Suppressor macrophage treated with lipopolysaccharide for 4 hours (primary cell): ENCODE results near the gene XYLT2.
"Not testable (repeated sequence)": the region's sequence is repeated elsewhere in the genome, so short reads cannot be mapped to it uniquely, and the experiment has no call there.

Source experiments
- DNase-seq: peaks from one replicate; pipeline ENCODE4 v3.0.0-alpha.2; 2020

The XYLT2 gene

DNA sequence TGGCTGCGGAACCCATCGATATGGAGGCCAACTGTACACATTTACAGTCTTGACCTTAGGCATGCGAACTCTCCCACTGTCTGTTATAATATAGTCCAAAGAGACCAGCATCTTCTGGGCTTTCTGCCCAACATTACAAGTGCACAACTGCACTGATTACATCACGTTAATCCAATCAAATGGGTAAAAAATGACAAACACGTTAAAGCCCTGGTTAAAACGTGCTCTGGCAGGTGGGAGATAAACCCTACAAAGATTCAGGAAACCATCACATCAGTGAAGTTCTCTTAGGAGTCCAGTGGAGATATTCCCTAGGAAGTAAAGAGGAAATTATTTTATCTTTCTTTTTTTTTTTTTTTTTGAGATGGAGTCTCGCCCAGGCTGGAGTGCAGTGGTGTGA is 23.7 kb upstream of the XYLT2 start:
- DNase-seq, result no peak

DNA sequence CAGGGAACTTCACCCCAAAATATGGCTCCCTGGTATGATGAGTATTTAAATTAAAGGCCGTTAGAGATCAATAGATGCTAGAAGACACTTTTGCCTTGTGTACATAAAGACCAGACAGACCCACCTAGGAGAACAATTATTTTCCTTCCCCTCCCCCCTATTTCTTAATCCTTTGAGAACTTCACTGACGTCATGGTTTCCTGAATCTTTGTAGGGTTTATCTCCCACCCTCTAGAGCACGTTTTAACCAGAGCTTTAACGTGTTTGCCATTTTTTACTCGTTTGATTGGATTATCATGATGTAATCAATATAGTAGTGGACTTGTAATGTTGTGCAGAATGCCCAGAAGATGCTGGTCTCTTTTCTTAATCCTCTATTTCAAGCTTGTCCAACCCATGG is 22.9 kb upstream of the XYLT2 start:
- no peak for DNase-seq

DNA sequence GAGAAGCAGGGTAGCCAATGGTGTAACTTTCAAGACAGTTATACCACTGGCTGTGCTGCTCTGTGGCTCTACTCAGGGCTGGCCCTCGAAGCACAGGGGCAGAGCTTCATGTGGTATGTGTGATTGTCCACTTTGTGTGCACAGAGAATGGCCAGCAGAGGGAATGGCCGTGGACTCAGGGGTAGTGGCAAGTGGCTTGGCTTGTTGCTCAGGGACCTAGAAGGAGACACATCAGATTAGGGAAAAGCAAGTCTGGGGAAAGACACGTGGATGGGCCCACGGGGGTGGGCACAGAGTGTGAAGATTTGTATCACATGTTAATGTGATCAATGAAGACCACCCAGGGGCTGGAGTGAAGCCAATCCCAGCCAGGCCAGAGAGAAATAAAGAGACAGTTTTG is 20.0 kb upstream of the XYLT2 start:
- no peak for DNase-seq

DNA sequence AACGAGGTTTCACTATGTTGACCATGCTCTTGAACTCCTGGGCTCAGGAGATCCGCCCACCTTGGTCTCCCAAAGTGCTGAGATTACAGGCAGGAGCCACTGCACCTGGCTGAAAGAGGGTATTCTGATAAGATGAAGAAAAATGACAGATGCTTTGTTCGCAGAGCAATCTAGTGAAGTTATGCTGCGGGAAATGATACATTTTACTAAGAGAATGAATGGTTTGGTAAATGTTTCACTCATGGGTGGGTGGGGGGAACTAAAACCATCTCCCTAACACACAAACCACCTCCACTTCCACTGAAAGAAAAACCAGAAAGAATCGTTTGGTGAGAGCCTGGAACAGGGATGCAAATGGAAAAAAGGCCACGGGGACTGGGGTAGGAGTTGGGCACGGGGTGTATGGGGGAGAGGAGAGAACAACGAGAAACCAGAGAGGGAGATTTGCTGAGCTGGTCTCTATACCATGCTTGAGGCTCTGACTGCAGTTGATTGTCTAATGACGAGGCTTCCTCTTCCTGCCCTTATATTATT is 19.0 kb upstream of the XYLT2 start:
- no peak for DNase-seq

DNA sequence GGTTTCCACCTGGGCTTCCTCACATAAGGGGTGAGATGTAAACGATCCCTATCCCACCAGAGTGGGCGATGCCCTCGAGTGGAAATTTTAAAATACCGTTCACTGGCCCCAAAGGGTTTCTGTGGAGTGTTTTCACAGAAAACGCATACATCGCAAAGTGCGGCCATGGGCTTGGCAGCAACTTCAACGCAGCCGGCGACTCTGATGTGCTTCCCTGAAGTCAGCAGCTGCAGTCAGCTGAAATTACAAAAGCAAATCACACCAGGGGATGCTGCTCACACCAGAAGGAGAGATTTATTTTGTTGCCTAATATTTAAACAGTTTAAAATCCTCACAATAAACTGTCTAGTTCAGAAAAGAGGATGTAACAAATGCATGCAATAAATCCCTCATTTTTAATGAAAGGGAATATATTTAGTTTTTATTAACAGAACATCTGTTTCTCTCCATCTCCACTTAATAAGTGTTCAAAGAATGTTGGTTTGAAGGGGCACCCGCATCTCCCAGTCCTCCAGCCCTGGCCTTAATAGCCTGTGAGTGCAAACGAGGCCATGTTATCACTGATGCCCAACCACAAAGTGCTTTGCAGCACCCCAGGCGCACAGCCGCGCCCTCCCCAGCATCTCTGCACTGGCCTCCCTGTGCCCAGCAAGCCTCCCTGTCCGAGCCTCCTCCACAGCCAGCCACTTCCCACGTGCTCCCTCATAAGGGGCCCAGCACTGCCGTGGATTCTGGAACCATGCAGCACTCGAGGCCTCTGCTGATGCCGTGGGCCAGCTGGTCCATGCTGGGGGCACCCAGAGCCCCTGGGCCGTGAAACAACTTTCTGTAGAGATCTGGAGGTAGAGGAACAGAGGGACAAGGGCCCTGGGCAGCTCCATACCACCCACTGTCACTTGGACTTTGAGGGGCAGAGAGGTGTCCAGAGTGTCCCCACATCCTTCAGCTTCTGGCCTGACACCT is 17.3 kb upstream of the XYLT2 start:
- DNase-seq, result no peak

DNA sequence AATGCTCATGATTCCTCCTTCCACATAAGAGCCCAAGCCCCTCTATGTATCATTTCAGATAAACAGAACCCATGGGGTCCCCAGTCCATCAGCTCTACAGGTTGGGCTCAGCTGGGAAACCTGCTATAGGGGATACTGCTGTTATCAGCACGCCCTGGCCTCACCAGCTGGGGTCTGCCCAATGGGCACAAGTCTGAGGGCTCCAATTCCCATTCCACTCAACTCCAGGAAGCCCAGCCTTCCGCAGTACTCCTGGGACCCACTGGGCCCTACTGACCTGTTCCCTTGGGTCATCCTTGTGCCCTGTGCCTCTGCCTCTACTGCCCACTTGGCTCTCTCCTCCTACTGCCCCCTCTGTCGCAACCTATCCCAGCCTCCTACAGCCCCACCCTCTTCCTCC is 16.2 kb upstream of the XYLT2 start:
- DNase-seq, result no peak

DNA sequence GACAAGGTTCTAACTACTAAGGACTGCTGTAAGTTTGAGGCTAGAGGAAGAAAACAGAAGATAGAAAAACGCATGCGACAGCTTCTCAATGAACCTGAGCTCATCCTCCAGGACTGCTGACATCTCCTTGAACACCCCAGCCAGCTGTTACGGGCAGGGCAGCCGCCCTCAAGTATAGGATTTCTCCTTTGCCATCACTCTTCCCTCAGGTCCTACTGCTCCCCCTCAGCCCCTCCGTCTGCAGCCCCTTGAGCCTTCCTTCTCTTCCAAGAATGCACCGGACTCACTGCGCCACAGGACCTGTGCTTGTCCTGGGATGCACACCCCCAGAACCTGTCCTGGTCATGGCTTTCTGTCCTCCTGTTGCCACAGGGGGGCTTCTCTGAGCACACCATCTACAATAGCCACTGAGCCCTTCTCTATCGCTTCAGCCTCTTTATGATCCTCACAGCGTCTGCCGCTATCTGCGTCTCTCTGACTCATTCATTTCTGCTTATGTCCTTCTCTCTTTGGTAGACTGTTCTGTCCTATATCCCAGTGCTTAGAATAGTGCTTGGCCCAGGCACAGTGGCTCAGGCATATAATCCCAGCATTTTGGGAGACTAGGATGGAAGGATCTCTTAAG is 15.7 kb upstream of the XYLT2 start:
- DNase-seq, result no peak

DNA sequence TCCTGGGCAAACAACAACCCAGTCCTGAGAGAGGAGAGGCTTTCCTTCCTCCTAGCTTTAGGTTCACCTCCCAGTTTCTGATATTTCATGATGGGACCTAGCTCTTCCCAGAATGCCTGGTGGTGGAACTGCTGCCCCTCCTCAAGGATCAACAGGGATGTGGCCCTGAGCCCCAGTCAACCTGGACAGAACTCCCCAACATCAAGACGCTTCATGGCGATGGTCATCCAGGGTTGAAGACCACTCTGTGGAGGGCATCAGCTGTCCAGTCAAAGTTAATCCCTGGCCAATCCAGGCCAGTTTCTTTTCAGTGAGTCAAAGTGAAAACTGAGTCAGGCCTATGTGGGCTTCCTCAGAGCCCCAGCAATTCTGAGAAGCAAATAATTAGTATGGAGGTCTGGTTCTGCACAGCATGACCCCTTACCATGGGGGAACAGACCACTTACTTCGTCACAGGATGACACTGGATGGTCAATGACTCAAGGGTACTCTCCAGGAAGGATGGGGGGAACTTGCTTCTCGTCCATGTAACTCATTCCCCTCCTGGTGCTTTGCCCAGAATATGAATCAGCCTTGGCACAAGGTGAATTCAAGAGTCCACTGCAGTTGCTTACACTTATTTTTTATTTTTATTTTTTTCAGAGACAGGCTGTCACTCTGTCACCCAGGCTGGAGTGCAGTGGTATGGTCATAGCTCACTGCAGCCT is 14.7 kb upstream of the XYLT2 start:
- DNase-seq, result peak; percentile 66

DNA sequence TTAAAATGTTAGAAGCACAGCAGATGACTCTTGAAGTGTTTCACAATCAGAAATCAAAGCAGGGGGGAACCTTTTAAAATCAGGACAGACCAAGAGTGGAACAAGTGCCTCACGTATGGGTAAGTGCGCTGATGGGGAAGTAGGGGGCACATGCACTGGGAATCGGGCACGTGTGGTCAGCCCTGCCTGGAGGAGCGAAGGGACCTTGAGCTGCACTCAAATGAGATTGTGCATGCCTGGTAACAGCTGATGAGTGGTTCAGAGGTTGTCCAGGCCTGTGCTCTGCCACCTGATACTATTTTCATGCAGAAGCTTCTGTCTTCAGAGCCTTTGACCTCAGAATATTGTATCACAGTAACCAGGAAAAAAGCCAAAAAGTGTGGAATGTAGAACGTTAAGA is 13.7 kb upstream of the XYLT2 start:
- peak; percentile 41 for DNase-seq

DNA sequence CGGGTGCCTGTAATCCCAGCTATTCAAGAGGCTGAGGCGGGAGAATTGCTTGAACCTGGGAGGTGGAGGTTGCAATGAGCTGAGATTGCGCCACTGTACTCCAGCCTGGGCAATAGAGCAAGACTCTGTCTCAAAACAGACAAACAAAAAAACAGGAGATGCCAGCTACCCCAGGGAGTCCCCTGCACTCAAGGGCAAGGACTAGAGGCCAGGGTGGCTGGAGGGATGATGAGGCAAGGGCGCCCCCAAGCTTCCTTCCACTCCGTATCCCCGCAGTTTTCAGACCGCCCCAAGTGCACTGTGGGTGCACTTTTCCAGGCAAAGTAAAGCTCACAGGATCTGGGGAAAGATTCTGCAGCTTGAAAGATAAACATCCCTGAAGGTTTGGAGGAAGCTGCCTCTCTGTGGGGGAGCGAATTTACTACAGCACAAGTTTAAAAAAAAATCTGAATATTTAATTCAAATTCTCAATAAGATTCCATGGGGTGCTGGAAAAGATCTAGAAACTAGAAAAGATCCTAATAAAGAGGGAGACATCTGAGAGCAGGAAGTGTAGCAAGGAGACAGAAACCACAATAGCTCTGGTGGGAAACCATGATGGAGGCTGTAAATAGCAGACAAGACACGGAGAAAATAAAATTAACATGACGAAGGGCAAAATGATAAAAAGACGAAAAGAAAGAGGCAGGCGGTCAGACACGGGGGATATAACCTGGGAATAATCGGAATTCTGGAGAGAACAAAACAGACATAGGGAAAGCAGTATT is 12.5 kb upstream of the XYLT2 start:
- DNase-seq, result not testable (repeated sequence)

DNA sequence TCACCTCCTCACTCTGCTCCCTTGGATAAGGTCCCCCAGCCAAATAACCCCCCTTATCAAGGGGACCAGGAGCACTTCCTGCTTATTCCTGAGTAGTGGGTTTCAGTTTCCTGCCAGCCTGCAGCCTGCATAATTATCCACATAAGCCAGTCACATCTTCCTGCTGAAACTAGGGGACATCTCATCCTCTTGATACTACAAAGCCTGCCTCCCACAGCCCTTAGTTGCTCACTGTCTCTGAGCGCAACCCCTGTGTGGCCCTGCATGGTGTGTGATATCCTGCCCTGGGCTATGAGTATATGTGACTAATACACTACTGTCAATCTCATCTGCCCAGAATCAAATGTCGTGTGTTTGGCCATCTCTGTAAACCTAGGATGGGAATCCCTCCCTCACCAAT is 8.0 kb upstream of the XYLT2 start:
- no peak for DNase-seq

DNA sequence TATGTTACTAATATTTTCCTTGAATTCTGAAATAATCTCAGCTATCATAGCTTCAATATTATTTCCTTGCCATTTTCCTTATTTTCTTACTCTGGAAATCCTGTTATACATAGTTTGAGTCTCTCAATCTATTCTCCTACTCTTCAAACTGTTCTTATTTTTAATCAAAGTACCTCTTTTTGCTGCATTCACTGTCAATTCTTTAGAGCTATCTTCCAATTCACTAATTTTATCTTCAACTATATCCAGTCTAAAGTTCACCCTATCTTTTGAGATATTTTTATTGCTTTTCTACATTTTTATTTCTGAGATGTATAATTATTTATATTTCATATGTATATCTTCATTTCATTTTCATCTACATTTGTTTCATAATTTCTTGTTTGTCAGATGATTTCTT is 7.3 kb upstream of the XYLT2 start:
- no peak for DNase-seq

DNA sequence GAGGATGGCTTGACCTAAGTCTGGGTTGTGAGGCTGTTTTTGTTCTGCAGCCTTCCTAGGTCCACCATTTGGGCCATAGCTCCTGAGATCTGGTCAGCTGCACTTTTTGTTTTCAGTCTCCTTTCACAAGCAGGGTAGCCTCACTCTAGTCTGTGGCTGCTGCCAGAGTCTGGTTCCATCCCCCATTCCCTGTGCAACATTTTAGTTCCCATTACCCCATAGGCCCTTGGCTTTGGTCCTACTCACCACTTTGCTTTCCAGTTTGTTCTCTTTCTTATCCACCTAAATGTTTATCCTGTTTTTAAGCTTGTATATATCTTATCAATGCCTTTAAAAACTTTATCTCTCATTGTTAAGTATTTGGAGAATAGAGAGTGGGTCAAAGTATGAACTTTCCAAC is 6.5 kb upstream of the XYLT2 start:
- no peak for DNase-seq

DNA sequence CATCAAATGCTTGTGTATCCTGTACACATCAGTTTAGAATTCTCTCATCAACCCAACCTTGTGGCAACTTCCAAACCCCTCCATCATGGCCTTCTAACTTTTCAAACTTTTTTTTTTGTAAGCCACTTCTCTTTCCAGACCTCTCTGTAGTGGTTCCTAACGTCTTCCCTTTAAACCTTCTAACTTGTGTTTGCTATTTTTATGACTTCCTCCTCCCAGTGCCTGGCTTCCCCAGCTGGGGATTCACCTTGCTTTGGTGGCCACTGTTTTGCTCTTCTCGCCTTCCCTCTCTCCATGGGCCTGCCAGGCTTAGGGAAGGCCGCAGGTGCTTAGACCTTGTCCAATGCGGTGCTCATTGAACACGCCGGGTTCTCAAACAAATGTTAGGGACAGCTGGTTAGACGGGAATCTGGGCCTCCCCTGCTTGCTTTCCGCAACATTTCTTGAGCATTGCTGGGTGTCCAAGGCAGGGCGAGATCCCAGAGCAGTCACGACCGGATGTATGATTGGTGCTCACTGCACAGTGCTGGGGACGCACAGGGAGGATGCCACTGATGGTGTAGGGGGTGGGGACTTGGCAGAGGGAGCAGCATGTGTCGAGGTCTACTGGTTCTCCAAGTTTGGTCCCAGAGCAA is 1.1 kb upstream of the XYLT2 start:
- DNase-seq, result peak; percentile 10

DNA sequence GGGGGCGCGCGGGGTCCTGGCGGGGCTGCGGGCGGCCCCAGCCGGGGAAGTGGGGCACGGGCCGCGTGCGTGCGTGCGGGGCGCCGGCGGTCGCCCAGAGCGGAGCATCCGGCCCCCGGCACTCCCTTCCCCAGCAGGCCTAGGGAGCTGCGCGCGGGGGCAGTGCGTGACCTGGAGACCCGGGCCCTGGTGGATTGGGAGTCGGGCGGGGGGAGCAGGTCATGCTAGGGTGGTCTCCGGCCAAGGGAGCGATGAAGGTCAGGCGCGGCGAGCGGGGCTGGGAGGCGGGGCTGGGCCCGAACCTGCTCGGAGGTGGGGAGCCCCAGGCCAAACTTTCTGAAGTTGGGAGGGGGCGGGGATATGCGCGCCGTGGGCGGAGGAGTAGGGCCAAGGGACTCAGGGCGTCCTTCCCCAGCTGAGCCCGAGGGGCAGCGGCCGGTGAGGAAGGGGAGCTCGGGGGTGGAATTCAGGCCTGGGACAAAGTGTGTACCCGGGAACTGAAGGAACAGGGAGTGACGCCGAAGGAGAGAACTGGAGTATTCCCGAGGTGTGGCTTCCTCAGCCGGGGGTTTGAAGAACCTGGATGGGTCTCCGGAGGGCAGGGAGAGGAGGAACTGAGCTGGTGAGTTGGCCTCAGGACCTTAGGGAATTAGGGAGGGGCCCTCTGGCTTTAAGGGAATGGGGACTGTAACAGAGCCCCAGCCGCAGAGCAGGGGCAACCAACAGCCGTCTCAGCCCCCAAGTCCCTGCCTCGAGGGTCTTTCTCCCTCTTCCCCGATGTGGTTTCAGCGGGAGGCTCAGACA is 589 bp downstream of the XYLT2 start:
- DNase-seq, result peak; percentile 27

DNA sequence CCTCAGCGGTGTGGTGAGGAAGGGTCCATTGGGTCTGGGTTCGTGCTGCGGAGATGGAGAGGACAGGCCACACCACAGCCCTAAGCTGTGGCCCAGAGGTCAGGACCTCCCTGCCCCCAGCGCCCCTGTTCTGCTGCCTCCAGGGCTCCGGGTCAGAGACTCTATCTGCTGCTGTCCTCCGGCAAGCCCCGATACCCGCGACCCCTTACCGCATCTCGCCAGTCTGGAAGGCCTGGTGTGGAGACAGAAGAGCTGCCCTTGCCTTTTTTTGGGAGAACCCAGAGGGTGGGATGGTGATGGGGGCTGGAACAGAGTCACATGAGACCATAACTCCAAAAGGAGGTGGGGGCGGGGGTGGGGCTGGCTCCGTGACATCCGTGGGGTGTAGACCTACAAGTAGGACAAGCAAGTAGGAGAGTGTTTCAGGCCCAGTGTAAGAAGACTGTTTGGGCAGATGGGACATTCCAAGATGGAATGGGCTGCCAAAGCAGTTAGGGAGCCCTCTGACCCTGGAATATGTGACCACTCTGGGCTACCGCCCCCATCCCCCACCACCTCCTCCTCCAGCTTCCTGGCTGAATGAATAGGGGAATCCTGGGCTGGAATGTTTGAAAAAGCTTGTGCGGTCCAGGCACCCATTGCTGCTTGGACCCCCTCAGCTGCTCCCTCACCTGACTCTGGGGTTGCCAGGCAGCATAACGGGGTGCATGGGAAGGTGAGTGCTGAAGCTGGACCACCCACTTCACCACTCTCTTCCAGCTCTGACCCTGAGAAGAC is 1.4 kb downstream of the XYLT2 start:
- DNase-seq, result no peak

DNA sequence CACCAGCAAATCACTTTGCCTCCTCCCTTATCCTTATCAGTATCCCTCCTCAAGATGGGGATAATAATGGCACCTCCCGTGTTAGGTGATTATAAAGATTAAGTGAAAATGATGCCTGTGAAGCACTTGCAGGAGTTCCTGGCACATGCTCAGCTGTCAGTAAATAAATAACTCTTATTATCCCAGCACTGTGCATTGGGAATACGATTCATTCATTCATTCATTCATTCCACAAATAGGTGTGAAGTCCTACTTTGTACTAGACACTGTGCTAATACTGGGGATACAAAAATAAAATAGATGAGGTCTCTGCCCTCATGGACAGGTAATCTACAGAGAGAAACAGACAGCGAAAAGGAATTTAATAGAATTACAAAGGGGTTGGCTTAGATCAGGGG is 2.0 kb downstream of the XYLT2 start:
- no peak for DNase-seq

DNA sequence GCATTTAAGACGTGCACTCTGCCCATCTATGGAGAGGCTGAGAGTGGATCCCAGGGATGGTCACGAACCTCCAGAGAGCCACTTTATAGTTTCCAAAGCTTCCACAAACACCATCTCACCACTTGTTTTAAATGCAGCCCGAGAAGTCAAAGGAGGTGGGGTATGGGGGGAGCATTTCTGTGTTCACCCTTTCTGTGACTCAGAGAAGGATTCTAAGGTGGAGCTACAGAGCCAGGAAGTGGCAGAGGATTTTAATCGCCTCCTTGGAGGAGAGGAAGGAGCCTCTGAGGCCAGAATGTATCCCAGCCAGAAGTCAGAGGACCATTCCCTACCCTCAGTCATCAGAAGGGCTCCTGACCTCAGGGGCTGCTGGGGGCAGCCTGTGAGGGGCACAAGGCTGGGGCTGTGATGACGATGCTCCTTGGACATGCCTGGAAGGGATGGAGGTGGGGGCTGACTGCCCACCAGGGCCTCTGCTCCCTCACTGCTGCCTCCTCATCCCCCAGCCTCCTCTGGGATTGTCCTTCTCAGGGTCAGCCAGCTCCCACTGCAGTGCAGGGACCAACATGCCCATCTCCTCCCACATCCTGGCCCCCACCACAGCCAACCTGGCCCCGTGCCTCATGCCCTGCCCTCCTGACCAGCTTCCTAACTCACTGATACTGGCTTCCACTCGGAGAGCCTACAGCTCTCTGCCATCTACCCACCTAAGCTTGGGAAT is 2.8 kb downstream of the XYLT2 start:
- no peak for DNase-seq

DNA sequence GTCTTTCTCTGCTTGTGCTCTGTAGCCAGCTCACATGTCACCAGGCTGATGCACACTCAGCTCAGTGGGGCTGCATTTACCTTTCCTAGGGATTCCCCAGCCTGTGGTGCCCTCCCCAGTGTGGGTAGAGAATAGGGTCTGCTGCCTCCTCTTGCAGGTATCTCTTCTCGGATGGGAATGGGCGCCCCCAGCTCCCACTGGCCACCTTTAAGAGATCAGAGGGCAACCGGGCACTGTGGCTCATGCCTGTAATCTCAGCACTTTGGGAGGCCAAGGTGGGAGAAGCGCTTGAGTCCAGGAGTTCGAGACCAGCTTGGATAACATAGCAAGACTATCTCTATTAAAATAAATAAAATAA is 3.3 kb downstream of the XYLT2 start:
- DNase-seq, result no peak

DNA sequence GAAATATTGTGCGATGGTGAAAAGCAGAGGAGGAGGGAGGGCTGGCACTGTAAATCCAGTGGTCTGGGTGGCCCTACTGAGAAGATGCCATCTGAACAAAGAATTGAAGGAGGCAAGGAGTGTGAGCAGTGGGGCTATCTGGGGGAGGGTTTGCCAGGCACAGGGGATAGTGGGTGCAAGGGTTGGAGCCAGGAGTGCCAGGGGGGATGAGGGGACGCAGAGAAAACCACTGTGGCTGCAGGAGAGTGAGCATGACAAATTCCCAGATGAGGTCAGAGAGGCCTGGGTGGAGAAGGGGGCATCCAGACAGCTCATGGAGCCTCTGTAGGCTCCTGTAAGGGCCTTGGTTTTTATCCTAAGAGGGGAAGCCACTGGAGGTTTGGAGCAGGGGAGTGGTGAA is 4.8 kb downstream of the XYLT2 start:
- DNase-seq, result no peak
